Endothelial cell of umbilical vein (primary cell): ENCODE data around the gene ACSM2A. TPM values are rescaled to one million over a fixed set of nuclear protein-coding genes. Genes with fewer than 3 reads are reported as not detected.
"Not testable (repeated sequence)": the region's sequence is repeated elsewhere in the genome, so short reads cannot be mapped to it uniquely, and the experiment has no call there.

Experiments
- BruUV-seq: library from RNA; stranded (reverse); fragments of 400-500 nt; replicated peaks from 2 replicates; lab custom pipeline; 2021; lab: Mats Ljungman, UMichigan
- CTCF ChIA-PET: fragments of 300-600, 350-600 bp; sonication (Branson Sonifier 250); formaldehyde crosslinking; loops from one replicate; lab custom pipeline; 2021; ENCODE audit warnings: antibody characterized with exemption, inconsistent platforms; lab: Charles Lee
- POLR2A ChIA-PET: fragments of 300-600, 350-600 bp; sonication (Branson Sonifier 250); formaldehyde crosslinking; loops from one replicate; lab custom pipeline; 2021; ENCODE audit warnings: antibody characterized with exemption, inconsistent platforms; lab: Charles Lee
- DNase-seq: peaks from one replicate; pipeline ENCODE4 v3.0.0-alpha.2; 2011; ENCODE audit warnings: low read depth, low spot score
- FAIRE-seq: peaks from 2 replicates; lab custom pipeline; 2011; peaks lifted over from hg19 to GRCh38; lab: Jason Lieb, UNC
- H2AFZ ChIP-seq: 2 replicates; pipeline ENCODE4 v1.6.0; 2012; ENCODE audit warnings: low read depth, low read length, control low read depth, inconsistent platforms
- H3K27ac ChIP-seq: 2 replicates; pipeline ENCODE4 v1.5.1; 2011; ENCODE audit warnings: low read depth, mild to moderate bottlenecking, control low read depth, low read length, moderate library complexity; ENCODE audit not compliant: insufficient read depth
- H3K27me3 ChIP-seq, 2 experiments: 2 replicates each; pipeline versions ENCODE4 v1.6.0 to v1.6.1; 2011; ENCODE audit warnings: low read length in 2 of 2, mixed read lengths in 1 of 2; ENCODE audit not compliant: control insufficient read depth in 2 of 2, insufficient read depth in 2 of 2
- H3K36me3 ChIP-seq, 2 experiments: 2 replicates in 1 of 2; 3 replicates in 1 of 2; pipeline ENCODE4 v1.5.1; 2011; ENCODE audit warnings: low read length in 2 of 2, mild to moderate bottlenecking in 1 of 2, moderate library complexity in 1 of 2; ENCODE audit not compliant: control insufficient read depth in 2 of 2, insufficient read depth in 2 of 2; ENCODE audit errors: extremely low read depth in 1 of 2
- H3K4me1 ChIP-seq: 3 replicates; pipeline ENCODE4 v1.5.1; 2011; ENCODE audit warnings: mild to moderate bottlenecking, low read length; ENCODE audit not compliant: control insufficient read depth, insufficient read depth; ENCODE audit errors: extremely low read depth
- H3K4me2 ChIP-seq: 2 replicates; pipeline ENCODE4 v1.6.1; 2011; ENCODE audit warnings: low read length, control low read depth, mixed read lengths; ENCODE audit not compliant: insufficient read depth
- H3K4me3 ChIP-seq, 3 experiments: fragments of 200-600 bp in 1 of 3; sonication (generic), shearing (Covaris generic) in 1 of 3; replicated peaks in 1 of 3; 2 replicates each; pipeline ENCODE4 v1.5.1; 2011 to 2016; ENCODE audit warnings: control low read depth in 3 of 3, low read length in 3 of 3, mild to moderate bottlenecking in 2 of 3, inconsistent platforms in 1 of 3, low read depth in 1 of 3, moderate library complexity in 1 of 3; ENCODE audit not compliant: insufficient read depth in 1 of 3
- H3K79me2 ChIP-seq: 2 replicates; pipeline ENCODE4 v1.6.0; 2012; ENCODE audit warnings: low read length, inconsistent platforms; ENCODE audit not compliant: control insufficient read depth, insufficient read depth
- H3K9ac ChIP-seq: replicated peaks from 2 replicates; pipeline ENCODE3; 2011; ENCODE audit warnings: low read length, control low read depth; ENCODE audit not compliant: insufficient read depth; ENCODE audit errors: extremely low read depth
- H3K9me1 ChIP-seq: replicated peaks from 3 replicates; pipeline ENCODE4 v1.6.0; 2011; ENCODE audit warnings: mild to moderate bottlenecking, low read length; ENCODE audit not compliant: control insufficient read depth, insufficient read depth; ENCODE audit errors: extremely low read depth
- H3K9me3 ChIP-seq: replicated peaks from 2 replicates; pipeline ENCODE4 v1.5.1; 2012; ENCODE audit warnings: low read length, inconsistent platforms; ENCODE audit not compliant: control insufficient read depth, insufficient read depth
- H4K20me1 ChIP-seq: replicated peaks from 2 replicates; pipeline ENCODE3; 2011; ENCODE audit warnings: mild to moderate bottlenecking, low read length; ENCODE audit not compliant: control insufficient read depth, insufficient read depth; ENCODE audit errors: extremely low read depth
- EZH2 ChIP-seq: IDR thresholded peaks from 2 replicates; pipeline ENCODE4 v1.6.1; 2012; ENCODE audit warnings: borderline replicate concordance, low read depth, mild to moderate bottlenecking, moderate library complexity, low read length, inconsistent platforms; ENCODE audit not compliant: severe bottlenecking
- FOS ChIP-seq: IDR thresholded peaks from 2 replicates; pipeline ENCODE4 v1.6.1; 2011; ENCODE audit warnings: mild to moderate bottlenecking, low read length, moderate library complexity, borderline replicate concordance; ENCODE audit not compliant: insufficient read depth
- GATA2 ChIP-seq: IDR thresholded peaks from 2 replicates; pipeline ENCODE4 v1.7.0; 2011; ENCODE audit warnings: low read depth, mild to moderate bottlenecking, moderate library complexity, mixed read lengths, low read length; ENCODE audit not compliant: insufficient read length, insufficient read depth
- JUN ChIP-seq: IDR thresholded peaks from 2 replicates; pipeline ENCODE4 v1.6.1; 2011; ENCODE audit warnings: borderline replicate concordance, low read depth; ENCODE audit not compliant: insufficient read length, insufficient read depth
- MYC ChIP-seq: IDR thresholded peaks from one replicate; pipeline ENCODE4 v1.6.1; 2011; ENCODE audit warnings: mild to moderate bottlenecking, low read depth, low read length
- POLR2A ChIP-seq: IDR thresholded peaks from 2 replicates; pipeline ENCODE4 v1.6.1; 2012; ENCODE audit warnings: low read depth, mild to moderate bottlenecking, control low read depth, low read length
- POLR2AphosphoS5 ChIP-seq: IDR thresholded peaks from 2 replicates; pipeline ENCODE4 v1.6.1; 2012; ENCODE audit warnings: low read depth, mild to moderate bottlenecking, control low read depth, low read length, moderate library complexity; ENCODE audit not compliant: insufficient read depth
- dilution Hi-C: fragments of 300-500 bp; cut with MboI; formaldehyde crosslinking; loops from one replicate; pipeline ENCODE4 v1.15.0; 2019; ENCODE audit warnings: low sequenced_read_pairs; ENCODE audit not compliant: extremely low pct_ligation_motif_present
- intact Hi-C: fragments of 100-400 bp; cut with micrococcal nuclease; formaldehyde crosslinking; loops from one replicate; pipeline ENCODE4 v1.10.0; 2022
- polyA plus RNA-seq, 4 experiments: library from polyadenylated mRNA; depleted of rRNA in 3 of 4; stranded (reverse) in 3 of 4; unstranded in 1 of 4; fragments of >200 nt; gene quantifications; 2 replicates each; pipeline versions ENCODE4 v1.2.1 to v1.2.3, GENCODE V29; 2011 to 2012; ENCODE audit warnings: missing spikeins in 1 of 4
- total RNA-seq: library from RNA; stranded (reverse); gene quantifications from 2 replicates; pipeline ENCODE4 v1.2.3, GENCODE V29; 2021
- TF ChIP-seq, protein P1 (sequence below): IDR thresholded peaks from 2 replicates; pipeline ENCODE4 v1.6.1; 2011; ENCODE audit not compliant: insufficient read depth, insufficient read length
- TF ChIP-seq, protein P2 (sequence below), 2 donors: IDR thresholded peaks; 1 replicate in 1 of 2; 2 replicates in 1 of 2; pipeline ENCODE4 v1.5.1; 2011; ENCODE audit warnings: low read length in 2 of 2, mild to moderate bottlenecking in 2 of 2, moderate library complexity in 2 of 2, control low read depth in 1 of 2, inconsistent platforms in 1 of 2, low read depth in 1 of 2; ENCODE audit not compliant: insufficient read depth in 1 of 2; ENCODE audit errors: extremely low read depth in 1 of 2

Gene ACSM2A
- total and polyA plus RNA-seq, 2 donors (not counting 3 experiments of a cell fraction or from before 2014, with no cell fraction given), result 0.03 TPM; not detected in 1

DNA sequence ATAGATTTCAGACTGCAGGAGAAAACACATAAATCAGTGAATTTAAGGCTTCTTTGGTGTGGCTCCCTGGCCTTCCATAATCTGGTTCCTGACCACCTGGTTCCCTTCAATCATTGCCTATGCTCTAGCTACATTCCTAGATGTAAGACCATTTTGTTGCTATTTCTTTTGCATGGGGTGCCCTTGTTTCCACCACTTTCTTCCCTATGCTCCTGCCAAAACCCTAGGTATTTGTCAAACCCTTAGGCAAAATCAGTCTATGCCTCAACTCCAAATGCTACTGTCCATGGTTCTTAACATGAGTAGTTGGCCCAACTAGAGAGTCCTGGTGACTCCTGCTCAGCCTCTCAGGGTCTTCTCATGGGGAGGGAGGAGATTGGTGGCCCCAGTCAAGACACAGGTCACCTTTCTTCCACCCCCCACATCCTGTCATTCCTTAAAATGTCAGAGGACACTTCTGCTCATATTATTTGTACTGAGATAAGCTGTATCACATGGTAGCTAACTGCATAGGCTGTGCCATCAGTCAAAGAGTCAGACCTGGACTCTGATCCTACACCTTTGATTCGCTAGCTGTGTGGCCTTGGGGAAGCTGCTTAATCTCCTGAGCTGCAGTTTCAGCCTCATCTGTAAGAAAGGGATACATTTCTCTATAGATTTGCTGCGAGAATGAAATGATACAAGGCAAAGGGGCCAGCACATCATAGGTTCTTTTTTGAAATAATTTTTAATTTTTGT lies 27.0 kb upstream of the ACSM2A start:
- H3K79me2 ChIP-seq, result no peaks in the 10 kb centered on the region
- BruUV-seq, result no TSS peak
- TF ChIP-seq POLR2AphosphoS5 (no peak), GATA2 (no peak), JUN (no peak), MYC (no peak), FOS (no peak), POLR2A (no peak), EZH2 (no peak)
- TF ChIP-seq, protein P1, sequence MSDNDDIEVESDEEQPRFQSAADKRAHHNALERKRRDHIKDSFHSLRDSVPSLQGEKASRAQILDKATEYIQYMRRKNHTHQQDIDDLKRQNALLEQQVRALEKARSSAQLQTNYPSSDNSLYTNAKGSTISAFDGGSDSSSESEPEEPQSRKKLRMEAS, result no peak
- TF ChIP-seq, protein P2, sequence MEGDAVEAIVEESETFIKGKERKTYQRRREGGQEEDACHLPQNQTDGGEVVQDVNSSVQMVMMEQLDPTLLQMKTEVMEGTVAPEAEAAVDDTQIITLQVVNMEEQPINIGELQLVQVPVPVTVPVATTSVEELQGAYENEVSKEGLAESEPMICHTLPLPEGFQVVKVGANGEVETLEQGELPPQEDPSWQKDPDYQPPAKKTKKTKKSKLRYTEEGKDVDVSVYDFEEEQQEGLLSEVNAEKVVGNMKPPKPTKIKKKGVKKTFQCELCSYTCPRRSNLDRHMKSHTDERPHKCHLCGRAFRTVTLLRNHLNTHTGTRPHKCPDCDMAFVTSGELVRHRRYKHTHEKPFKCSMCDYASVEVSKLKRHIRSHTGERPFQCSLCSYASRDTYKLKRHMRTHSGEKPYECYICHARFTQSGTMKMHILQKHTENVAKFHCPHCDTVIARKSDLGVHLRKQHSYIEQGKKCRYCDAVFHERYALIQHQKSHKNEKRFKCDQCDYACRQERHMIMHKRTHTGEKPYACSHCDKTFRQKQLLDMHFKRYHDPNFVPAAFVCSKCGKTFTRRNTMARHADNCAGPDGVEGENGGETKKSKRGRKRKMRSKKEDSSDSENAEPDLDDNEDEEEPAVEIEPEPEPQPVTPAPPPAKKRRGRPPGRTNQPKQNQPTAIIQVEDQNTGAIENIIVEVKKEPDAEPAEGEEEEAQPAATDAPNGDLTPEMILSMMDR (IDR thresholded peaks at IDR 0.05; ENCODE audit: extremely low read depth in 1 of 2, insufficient read depth in 1 of 2, low read depth in 1 of 2, low read length in 2 of 2), result no peak
- H3K9ac ChIP-seq, result no peak overlapping the region
- H3K9me3 ChIP-seq, result no peaks in the 10 kb centered on the region
- ChIA-PET CTCF (no interaction called here), POLR2A (no interaction called here)
- no peak overlapping the region for H2AFZ ChIP-seq
- no peak overlapping the region for H3K4me2 ChIP-seq
- no peaks in the 10 kb centered on the region for H3K36me3 ChIP-seq
- H3K9me1 ChIP-seq, result no peaks in the 10 kb centered on the region
- dilution Hi-C loops, result no loop called here
- no peak overlapping the region for H3K4me3 ChIP-seq
- intact Hi-C loops, result no loop called here
- no peak for FAIRE-seq
- H3K27ac ChIP-seq, result no peak overlapping the region
- H3K27me3 ChIP-seq, result no peaks in the 10 kb centered on the region
- DNase-seq, result no peak
- no peaks in the 10 kb centered on the region for H3K4me1 ChIP-seq
- no peaks in the 10 kb centered on the region for H4K20me1 ChIP-seq

DNA sequence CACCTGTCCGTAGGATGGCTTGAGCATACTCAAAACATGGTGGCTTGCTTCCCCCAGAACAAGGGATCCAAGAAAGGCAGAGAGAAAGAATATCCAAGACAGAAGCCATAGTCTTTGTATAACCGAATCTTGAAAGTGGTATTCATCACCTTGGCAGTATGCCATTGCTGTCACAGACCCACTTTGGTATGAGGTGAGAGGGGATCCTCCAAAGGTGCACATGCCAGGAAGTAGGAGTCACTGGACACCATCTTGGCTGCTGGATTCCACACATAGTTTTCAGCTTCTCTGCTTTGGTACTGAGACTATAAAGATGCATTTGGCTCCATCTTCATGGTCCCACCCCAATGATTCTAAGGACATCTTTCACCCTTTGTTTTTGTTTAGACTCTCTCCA lies 23.9 kb upstream of the ACSM2A start:
- H3K4me3 ChIP-seq, H3K4me1 ChIP-seq, H3K9me3 ChIP-seq, DNase-seq, dilution Hi-C loops, H3K79me2 ChIP-seq, intact Hi-C loops, H3K36me3 ChIP-seq, POLR2A ChIA-PET, H3K9me1 ChIP-seq, FAIRE-seq, H4K20me1 ChIP-seq, H3K27ac ChIP-seq, H2AFZ ChIP-seq, H3K27me3 ChIP-seq, BruUV-seq, H3K4me2 ChIP-seq, CTCF ChIA-PET, H3K9ac ChIP-seq: not testable (repeated sequence)
